GM23248 (cell line): Measurements from ENCODE around the gene PDHX.

Experiments
- EZH2 ChIP-seq: fragments of 200-600 bp; sonication (generic); IDR thresholded peaks from 2 replicates; pipeline ENCODE4 v1.6.1; 2018; ENCODE audit warnings: antibody characterized with exemption, mild to moderate bottlenecking; ENCODE audit not compliant: insufficient read depth, poor library complexity, severe bottlenecking
- EZH2phosphoT487 ChIP-seq: fragments of 200-600 bp; sonication (generic); IDR thresholded peaks from 2 replicates; pipeline ENCODE4 v1.6.1; 2018; ENCODE audit warnings: antibody characterized with exemption, moderate library complexity, mild to moderate bottlenecking, low read depth; ENCODE audit not compliant: insufficient read depth

DNA sequence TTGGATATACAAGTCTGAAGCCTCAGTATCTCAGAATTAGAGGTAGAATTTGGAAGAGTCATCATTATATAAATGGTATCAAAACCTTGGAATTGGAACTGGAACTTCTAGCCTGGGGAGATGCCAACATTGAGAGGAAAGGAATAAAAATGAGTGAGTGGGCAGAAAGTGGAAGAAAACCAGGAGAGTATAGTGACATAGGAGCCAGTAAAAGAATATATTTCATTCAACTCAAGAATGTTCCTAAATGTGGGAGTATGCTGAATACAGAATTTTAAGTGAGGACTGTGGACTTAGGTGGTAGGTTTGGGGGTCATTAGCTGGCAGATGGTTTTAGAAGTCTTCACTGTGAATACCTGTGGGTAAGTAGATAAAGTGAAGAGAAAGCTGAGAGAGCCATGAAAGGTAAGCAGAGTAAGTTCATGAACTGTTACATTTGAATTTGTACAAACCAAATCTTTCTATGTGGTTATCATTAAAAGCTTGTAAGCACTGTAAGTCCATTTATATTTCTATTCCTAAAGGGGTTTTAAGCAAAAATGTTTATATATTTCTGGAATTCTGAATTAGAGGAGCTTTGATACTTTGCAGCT is 60.2 kb downstream of the PDHX start:
- TF ChIP-seq EZH2 (no peak), EZH2phosphoT487 (no peak)
